ENCODE data around the gene WIPF1. TPM values are rescaled to one million over a fixed set of nuclear protein-coding genes. Genes with fewer than 3 reads are reported as not detected.

Gene WIPF1
- total and polyA plus RNA-seq, 4 donors = 18.7 to 29.5 (median 21.7) TPM

GRCh38 chr2:174623106-174623637 is 25.6 kb upstream of the WIPF1 start:
- no peak overlapping the region for H3K4me3 ChIP-seq (ENCODE audit: low read depth, low read length)
- H3K27me3 ChIP-seq (ENCODE audit: control insufficient read depth, insufficient read depth, low read length) = no peaks in the 10 kb centered on the region
- DNase-seq (ENCODE audit: low read depth in 4 of 6, low spot score in 6 of 6) = no peak
- no peaks in the 10 kb centered on the region for H3K9me3 ChIP-seq (ENCODE audit: control insufficient read depth, insufficient read depth, low read length)
- no peaks in the 10 kb centered on the region for H3K36me3 ChIP-seq (ENCODE audit: control insufficient read depth, insufficient read depth, low read length)
- no CpG with 5 or more reads among the region's 2 CpGs for WGBS (ENCODE audit: insufficient coverage)
- no peak overlapping the region for H3K27ac ChIP-seq (ENCODE audit: low read depth, low read length)
- peaks cover 8% of the 10 kb centered on the region for H3K4me1 ChIP-seq (ENCODE audit: control insufficient read depth, insufficient read depth, low read length)

GRCh38 chr2:174621323-174621722 is 23.7 kb upstream of the WIPF1 start:
- no peak for DNase-seq (ENCODE audit: low read depth in 4 of 6, low spot score in 6 of 6)
- no peak overlapping the region for H3K4me3 ChIP-seq (ENCODE audit: low read depth, low read length)
- peaks cover 9% of the 10 kb centered on the region for H3K4me1 ChIP-seq (ENCODE audit: control insufficient read depth, insufficient read depth, low read length)
- H3K27me3 ChIP-seq (ENCODE audit: control insufficient read depth, insufficient read depth, low read length) = no peaks in the 10 kb centered on the region
- H3K36me3 ChIP-seq (ENCODE audit: control insufficient read depth, insufficient read depth, low read length) = no peaks in the 10 kb centered on the region
- no peaks in the 10 kb centered on the region for H3K9me3 ChIP-seq (ENCODE audit: control insufficient read depth, insufficient read depth, low read length)
- H3K27ac ChIP-seq (ENCODE audit: low read depth, low read length) = no peak overlapping the region
- WGBS (ENCODE audit: insufficient coverage) = no CpG with 5 or more reads among the region's 3 CpGs

- 91% methylated on average over 2 of the region's 2 CpGs for WGBS (ENCODE audit: insufficient coverage)
- Histone ChIP-seq H3K9me3 (ENCODE audit: control insufficient read depth, insufficient read depth, low read length) (no peaks in the 10 kb centered on the region), H3K27me3 (ENCODE audit: control insufficient read depth, insufficient read depth, low read length) (no peaks in the 10 kb centered on the region), H3K27ac (ENCODE audit: low read depth, low read length) (no peak overlapping the region), H3K36me3 (ENCODE audit: control insufficient read depth, insufficient read depth, low read length) (no peaks in the 10 kb centered on the region), H3K4me1 (ENCODE audit: control insufficient read depth, insufficient read depth, low read length) (peaks cover 3% of the 10 kb centered on the region), H3K4me3 (ENCODE audit: low read depth, low read length) (no peak overlapping the region)
- DNase-seq (ENCODE audit: low read depth in 4 of 6, low spot score in 6 of 6) = no peak
These were observed 20.6 kb upstream of the WIPF1 start for GRCh38 chr2:174618179-174618578.

- H3K4me3 ChIP-seq (ENCODE audit: low read depth, low read length) = no peak overlapping the region
- H3K27me3 ChIP-seq (ENCODE audit: control insufficient read depth, insufficient read depth, low read length) = no peaks in the 10 kb centered on the region
- H3K27ac ChIP-seq (ENCODE audit: low read depth, low read length) = no peak overlapping the region
- no peaks in the 10 kb centered on the region for H3K9me3 ChIP-seq (ENCODE audit: control insufficient read depth, insufficient read depth, low read length)
- no peak for DNase-seq (ENCODE audit: low read depth in 4 of 6, low spot score in 6 of 6)
- peaks cover 3% of the 10 kb centered on the region for H3K4me1 ChIP-seq (ENCODE audit: control insufficient read depth, insufficient read depth, low read length)
- 100% methylated on average over 1 of the region's 3 CpGs for WGBS (ENCODE audit: insufficient coverage)
- H3K36me3 ChIP-seq (ENCODE audit: control insufficient read depth, insufficient read depth, low read length) = no peaks in the 10 kb centered on the region
These were observed 20.1 kb upstream of the WIPF1 start for GRCh38 chr2:174617718-174618117.

GRCh38 chr2:174617120-174617519 is 19.5 kb upstream of the WIPF1 start:
- no peak overlapping the region for H3K4me3 ChIP-seq (ENCODE audit: low read depth, low read length)
- no peaks in the 10 kb centered on the region for H3K36me3 ChIP-seq (ENCODE audit: control insufficient read depth, insufficient read depth, low read length)
- no peaks in the 10 kb centered on the region for H3K9me3 ChIP-seq (ENCODE audit: control insufficient read depth, insufficient read depth, low read length)
- peaks cover 3% of the 10 kb centered on the region for H3K4me1 ChIP-seq (ENCODE audit: control insufficient read depth, insufficient read depth, low read length)
- WGBS (ENCODE audit: insufficient coverage) = 94% methylated on average over 2 of the region's 2 CpGs
- no peak overlapping the region for H3K27ac ChIP-seq (ENCODE audit: low read depth, low read length)
- no peak for DNase-seq (ENCODE audit: low read depth in 4 of 6, low spot score in 6 of 6)
- no peaks in the 10 kb centered on the region for H3K27me3 ChIP-seq (ENCODE audit: control insufficient read depth, insufficient read depth, low read length)

GRCh38 chr2:174615871-174616436 is 18.4 kb upstream of the WIPF1 start:
- H3K27ac ChIP-seq (ENCODE audit: low read depth, low read length) = peak overlapping the region; percentile 22
- H3K4me1 ChIP-seq (ENCODE audit: control insufficient read depth, insufficient read depth, low read length) = peaks cover 3% of the 10 kb centered on the region
- DNase-seq (ENCODE audit: low read depth in 4 of 6, low spot score in 6 of 6) = peak in 1 of 6 donors; percentile 31
- no peaks in the 10 kb centered on the region for H3K9me3 ChIP-seq (ENCODE audit: control insufficient read depth, insufficient read depth, low read length)
- H3K4me3 ChIP-seq (ENCODE audit: low read depth, low read length) = no peak overlapping the region
- no peaks in the 10 kb centered on the region for H3K36me3 ChIP-seq (ENCODE audit: control insufficient read depth, insufficient read depth, low read length)
- no CpG with 5 or more reads among the region's 4 CpGs for WGBS (ENCODE audit: insufficient coverage)
- no peaks in the 10 kb centered on the region for H3K27me3 ChIP-seq (ENCODE audit: control insufficient read depth, insufficient read depth, low read length)

GRCh38 chr2:174614261-174614660 is 16.7 kb upstream of the WIPF1 start:
- no peaks in the 10 kb centered on the region for H3K27me3 ChIP-seq (ENCODE audit: control insufficient read depth, insufficient read depth, low read length)
- peaks cover 3% of the 10 kb centered on the region for H3K4me1 ChIP-seq (ENCODE audit: control insufficient read depth, insufficient read depth, low read length)
- H3K27ac ChIP-seq (ENCODE audit: low read depth, low read length) = no peak overlapping the region
- WGBS (ENCODE audit: insufficient coverage) = no CpG with 5 or more reads among the region's 4 CpGs
- H3K36me3 ChIP-seq (ENCODE audit: control insufficient read depth, insufficient read depth, low read length) = no peaks in the 10 kb centered on the region
- no peaks in the 10 kb centered on the region for H3K9me3 ChIP-seq (ENCODE audit: control insufficient read depth, insufficient read depth, low read length)
- H3K4me3 ChIP-seq (ENCODE audit: low read depth, low read length) = no peak overlapping the region
- DNase-seq (ENCODE audit: low read depth in 4 of 6, low spot score in 6 of 6) = peak in 1 of 6 donors; percentile 40

GRCh38 chr2:174613531-174613930 is 15.9 kb upstream of the WIPF1 start:
- WGBS (ENCODE audit: insufficient coverage) = 86% methylated on average over 1 of the region's 2 CpGs
- DNase-seq (ENCODE audit: low read depth in 4 of 6, low spot score in 6 of 6) = no peak

GRCh38 chr2:174612970-174613369 is 15.4 kb upstream of the WIPF1 start:
- DNase-seq (ENCODE audit: low read depth in 4 of 6, low spot score in 6 of 6) = no peak
- Histone ChIP-seq H3K36me3 (ENCODE audit: control insufficient read depth, insufficient read depth, low read length) (no peaks in the 10 kb centered on the region), H3K4me1 (ENCODE audit: control insufficient read depth, insufficient read depth, low read length) (peaks cover 3% of the 10 kb centered on the region), H3K27ac (ENCODE audit: low read depth, low read length) (no peak overlapping the region), H3K27me3 (ENCODE audit: control insufficient read depth, insufficient read depth, low read length) (no peaks in the 10 kb centered on the region), H3K9me3 (ENCODE audit: control insufficient read depth, insufficient read depth, low read length) (no peaks in the 10 kb centered on the region), H3K4me3 (ENCODE audit: low read depth, low read length) (no peak overlapping the region)
- WGBS (ENCODE audit: insufficient coverage) = 0% methylated on average over 1 of the region's 1 CpG

More at GRCh38 chr2:174613531-174613930, 15.9 kb upstream of the WIPF1 start:
- H3K4me1 ChIP-seq (ENCODE audit: control insufficient read depth, insufficient read depth, low read length) = peaks cover 3% of the 10 kb centered on the region
- H3K27me3 ChIP-seq (ENCODE audit: control insufficient read depth, insufficient read depth, low read length) = no peaks in the 10 kb centered on the region
- H3K9me3 ChIP-seq (ENCODE audit: control insufficient read depth, insufficient read depth, low read length) = no peaks in the 10 kb centered on the region
- no peak overlapping the region for H3K4me3 ChIP-seq (ENCODE audit: low read depth, low read length)
- H3K27ac ChIP-seq (ENCODE audit: low read depth, low read length) = no peak overlapping the region
- no peaks in the 10 kb centered on the region for H3K36me3 ChIP-seq (ENCODE audit: control insufficient read depth, insufficient read depth, low read length)

- Histone ChIP-seq H3K27ac (ENCODE audit: low read depth, low read length) (no peak overlapping the region), H3K4me1 (ENCODE audit: control insufficient read depth, insufficient read depth, low read length) (peaks cover 3% of the 10 kb centered on the region)
- WGBS (ENCODE audit: insufficient coverage) = 100% methylated on average over 1 of the region's 3 CpGs
These were observed 14.2 kb upstream of the WIPF1 start for GRCh38 chr2:174611854-174612253.

More at GRCh38 chr2:174611854-174612253, 14.2 kb upstream of the WIPF1 start:
- Histone ChIP-seq H3K9me3 (ENCODE audit: control insufficient read depth, insufficient read depth, low read length) (no peaks in the 10 kb centered on the region), H3K27me3 (ENCODE audit: control insufficient read depth, insufficient read depth, low read length) (no peaks in the 10 kb centered on the region), H3K4me3 (ENCODE audit: low read depth, low read length) (no peak overlapping the region), H3K36me3 (ENCODE audit: control insufficient read depth, insufficient read depth, low read length) (no peaks in the 10 kb centered on the region)
- DNase-seq (ENCODE audit: low read depth in 4 of 6, low spot score in 6 of 6) = no peak
